Left forelimb (tissue), 1 donor: Measurements from ENCODE around the gene MAS1L.
"Not testable (repeated sequence)": the region's sequence is repeated elsewhere in the genome, so short reads cannot be mapped to it uniquely, and the experiment has no call there.

Experiments
- DNase-seq: peaks from one replicate; pipeline ENCODE4 v3.0.0-alpha.2; 2018; ENCODE audit warnings: low spot score

MAS1L gene

DNA sequence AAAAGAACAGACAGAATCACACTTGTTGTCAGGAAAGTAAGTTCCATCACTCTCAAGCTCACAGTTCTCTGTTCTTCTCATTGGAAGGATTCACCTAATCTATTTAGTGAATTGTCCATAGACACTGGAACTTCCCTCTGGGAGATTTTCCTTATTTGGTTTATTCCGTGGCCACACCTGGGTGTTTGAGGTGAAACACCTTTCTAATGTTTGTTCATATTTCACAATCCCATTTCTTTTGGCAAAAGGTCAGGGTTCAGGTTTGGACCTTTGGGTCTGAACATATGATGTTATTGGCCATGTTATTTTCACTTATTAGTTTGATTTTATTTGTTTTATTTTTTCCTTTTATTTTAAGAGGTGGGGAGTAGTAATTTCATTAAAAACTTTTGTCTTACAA lies 4.0 kb downstream of the MAS1L start:
- DNase-seq, result no peak

DNA sequence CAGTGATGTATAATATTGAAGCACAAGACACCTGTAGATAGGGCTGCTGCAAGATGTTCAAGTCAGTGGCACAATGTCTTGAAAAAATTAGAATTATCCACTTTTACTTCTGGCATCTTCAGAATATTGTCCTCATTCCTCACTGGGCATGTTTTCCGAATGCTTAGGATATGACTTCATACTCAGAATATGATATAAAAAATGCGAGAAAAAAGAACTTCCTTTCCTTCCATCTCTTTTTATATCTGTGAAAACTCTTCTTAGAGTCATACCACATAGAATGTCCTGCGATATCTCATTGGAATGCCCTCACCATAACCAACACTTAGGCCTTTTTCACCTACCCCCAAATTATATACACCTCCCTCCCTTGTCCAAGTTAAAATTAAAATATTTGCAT lies 4.6 kb downstream of the MAS1L start:
- no peak for DNase-seq

DNA sequence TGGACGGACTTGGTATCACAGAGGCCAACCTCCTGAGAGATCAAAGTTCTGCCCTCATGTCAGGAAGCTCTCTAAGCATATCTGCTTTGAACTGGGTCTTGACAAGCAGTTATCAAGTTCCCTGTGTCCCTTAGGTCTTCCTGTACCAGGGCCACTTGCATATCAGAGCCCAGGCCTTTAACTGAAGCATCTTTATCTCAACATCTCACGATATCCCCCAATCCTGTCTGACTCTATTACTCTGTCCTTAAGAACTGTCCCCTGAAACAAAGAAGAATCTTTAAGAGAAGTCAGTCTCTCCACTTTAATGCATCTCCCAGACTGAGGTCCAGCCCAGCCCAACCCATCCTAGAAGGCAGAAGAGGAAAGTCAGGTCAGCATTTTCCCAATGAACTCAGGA lies 8.2 kb downstream of the MAS1L start:
- DNase-seq, result no peak

DNA sequence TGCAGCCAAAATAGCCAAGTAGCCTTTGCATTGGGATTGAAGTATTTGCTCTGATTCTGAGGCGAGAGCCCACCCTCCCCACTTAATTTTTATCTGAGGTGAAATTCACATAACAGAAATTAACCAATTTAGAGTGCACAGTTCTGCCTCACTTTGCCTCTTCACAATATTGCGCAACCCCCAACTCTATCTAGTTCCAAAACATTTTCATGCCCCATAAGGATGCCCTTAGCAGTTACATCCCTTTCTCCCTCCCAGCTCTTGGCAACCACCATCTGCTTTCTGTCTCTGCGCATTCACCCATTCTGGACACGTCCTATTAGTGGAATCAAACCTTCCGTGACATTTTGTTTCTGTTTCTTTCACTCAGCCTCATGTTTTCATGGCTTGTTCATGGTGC lies 9.0 kb downstream of the MAS1L start:
- DNase-seq, result no peak

DNA sequence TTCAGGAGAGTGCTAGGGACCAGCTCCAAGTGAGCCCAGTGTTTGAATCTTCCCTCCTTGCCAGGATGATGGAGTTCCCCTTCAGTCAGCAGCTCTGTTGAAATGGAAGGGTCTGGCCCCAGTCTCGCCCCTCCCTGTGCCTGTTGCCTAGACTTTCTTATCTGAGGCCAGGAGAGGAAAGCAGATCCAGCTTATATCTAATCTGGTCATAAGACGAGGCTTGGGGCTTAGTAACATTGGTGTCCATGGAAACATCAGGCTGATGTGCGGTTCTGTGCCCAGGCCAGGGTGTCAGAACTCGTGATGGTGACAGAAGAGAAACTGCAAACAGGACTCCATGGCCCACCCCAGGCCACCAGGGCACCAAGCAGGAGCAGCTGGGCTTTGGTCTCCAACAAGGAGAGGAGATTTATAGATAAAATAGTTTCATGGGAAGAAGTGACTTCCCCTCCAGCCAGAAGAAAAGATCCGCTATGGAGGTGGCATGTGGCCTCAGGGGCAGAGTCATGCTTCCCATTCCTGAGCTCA lies 9.8 kb downstream of the MAS1L start:
- no peak for DNase-seq

DNA sequence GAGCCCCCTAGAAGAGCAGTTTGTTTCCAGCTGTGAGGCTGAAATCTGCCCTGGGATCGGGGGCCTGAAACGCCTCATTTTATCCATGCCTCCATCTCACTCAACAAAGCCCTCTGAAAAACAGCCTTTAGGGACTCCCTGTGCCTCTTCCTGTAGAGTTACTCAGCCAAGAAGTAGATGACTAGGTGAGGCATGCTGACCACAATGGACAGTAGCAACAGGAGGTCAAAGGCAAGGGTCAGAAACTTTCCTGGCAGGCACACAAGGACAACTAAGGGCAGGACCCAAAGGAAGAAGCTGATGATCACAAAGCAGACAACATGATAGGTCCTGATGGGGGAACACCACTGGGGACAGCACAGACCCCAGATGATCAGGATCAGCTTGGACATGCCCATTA lies 12.8 kb downstream of the MAS1L start:
- no peak for DNase-seq

DNA sequence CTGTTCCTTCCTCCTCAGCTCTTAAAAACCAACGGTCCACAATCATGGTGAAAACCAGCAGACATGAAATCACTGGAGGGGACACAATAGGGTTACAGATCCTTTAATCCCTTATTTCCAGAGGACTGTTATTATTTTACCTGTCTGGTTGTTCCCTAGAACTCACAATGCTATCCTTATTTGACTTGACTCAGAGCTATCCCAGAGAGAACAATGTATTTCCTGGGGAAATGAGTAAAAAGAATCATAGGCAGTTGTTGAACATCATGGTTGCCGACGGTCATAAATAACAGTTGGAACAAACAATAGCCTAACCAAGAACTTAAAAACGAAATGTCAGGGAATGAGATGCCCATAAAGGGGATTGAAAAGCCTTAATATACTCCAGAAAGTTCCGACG lies 21.5 kb downstream of the MAS1L start:
- DNase-seq, result no peak

DNA sequence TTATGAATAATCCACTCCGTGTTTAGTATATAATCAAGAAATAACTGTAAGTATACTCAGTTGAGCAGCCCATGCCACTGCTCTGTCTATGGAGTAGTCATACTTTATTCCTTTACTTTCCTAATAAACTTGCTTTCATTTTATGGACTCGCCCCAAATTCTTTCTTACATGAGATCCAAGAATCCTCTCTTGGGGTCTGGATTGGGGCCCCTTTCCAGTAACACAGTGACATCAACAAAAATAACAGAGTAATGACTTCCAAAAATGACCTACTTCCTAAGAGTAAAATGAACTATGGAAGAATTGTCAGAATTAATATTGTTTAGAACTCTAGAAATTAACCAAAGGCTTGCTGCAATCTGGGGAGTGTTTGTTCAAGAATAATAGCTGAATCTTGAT lies 22.0 kb downstream of the MAS1L start:
- DNase-seq, result no peak

DNA sequence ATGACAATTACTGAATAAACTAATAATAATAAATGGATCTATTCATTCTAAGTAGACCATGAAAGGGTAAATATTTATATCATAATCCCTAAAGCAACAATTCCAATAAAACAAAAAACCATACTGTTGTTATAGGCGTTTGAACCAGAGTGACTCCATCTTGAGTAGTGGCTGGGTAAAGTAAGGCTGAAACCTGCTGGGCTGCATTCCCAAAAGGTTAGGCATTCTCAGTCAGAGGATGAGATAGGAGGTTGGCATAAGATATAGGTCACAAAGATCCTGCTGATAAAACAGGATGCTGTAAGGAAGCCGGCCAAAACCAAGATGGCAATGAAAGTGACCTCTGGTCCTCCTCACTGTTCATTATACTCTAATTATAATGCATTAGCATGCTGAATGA lies 22.5 kb downstream of the MAS1L start:
- DNase-seq, result no peak

DNA sequence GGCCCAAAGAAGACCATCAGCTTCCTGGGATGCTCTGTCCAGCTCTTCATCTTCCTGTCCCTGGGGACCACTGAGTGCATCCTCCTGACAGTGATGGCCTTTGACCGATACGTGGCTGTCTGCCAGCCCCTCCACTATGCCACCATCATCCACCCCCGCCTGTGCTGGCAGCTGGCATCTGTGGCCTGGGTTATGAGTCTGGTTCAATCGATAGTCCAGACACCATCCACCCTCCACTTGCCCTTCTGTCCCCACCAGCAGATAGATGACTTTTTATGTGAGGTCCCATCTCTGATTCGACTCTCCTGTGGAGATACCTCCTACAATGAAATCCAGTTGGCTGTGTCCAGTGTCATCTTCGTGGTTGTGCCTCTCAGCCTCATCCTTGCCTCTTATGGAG lies 25.7 kb downstream of the MAS1L start:
- DNase-seq, result no peak

DNA sequence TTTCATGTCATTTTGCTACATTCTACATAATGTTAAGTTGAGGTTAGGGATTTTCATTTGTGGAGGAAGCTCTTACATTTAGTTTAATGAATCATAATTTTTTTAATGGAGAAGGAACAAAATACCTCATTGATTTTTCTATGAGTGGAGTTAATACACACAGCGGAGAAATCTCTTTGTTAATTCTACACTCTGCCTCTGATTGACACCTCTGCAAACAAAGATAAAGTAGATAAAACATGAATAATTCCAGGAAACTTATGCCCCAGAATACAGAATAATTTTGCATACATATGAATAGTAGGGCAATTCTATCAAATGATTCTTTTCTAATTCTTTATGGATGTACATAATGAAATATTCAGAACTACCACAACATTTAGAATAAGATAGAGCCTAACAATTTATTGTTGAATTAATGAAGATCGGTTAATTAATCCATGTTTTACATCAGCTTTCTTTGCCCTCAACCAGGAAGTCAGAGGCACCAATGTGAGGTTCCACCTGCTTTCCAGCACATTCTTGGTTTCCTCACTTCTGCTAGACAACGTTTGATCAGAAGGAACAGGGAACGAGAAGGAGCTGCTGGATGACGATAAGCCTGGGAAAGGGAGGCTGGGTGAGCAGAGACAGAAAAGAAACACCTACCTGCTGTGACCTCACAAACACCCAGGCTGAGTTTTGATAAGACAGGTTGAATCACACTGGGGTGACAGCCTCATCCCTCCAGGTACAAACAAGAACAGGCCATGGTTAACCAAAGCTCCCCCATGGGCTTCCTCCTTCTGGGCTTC lies 26.5 kb downstream of the MAS1L start:
- DNase-seq, result no peak

DNA sequence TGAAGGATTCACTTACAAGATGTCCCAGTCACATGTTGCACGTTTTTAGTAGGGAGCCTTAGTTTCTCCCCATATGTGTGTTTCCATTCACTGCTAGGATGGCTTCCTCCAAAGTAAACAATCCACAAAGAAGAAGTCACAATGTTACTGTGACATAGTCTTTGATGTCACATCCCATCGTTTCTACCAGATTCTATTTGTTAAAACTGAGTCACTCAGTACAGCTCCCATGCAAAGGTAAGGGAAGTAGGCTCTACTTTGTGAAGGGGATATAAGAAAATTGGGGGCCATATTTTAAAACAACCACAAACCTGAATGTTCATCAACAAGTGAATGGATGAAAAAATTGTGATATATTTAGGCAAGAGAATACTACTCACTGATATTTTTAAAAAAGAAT lies 30.8 kb downstream of the MAS1L start, which contains the start of the genes OR11A1 and OR2H1:
OR11A1 (minus strand) TSS at position 101 of the 400 bp plus-strand sequence. CDS start 29,430 bp downstream, outside the sequence.
OR2H1 (plus strand) TSS at position 185 of the 400 bp plus-strand sequence. CDS start 4,615 bp downstream, outside the sequence.
- no peak for DNase-seq

DNA sequence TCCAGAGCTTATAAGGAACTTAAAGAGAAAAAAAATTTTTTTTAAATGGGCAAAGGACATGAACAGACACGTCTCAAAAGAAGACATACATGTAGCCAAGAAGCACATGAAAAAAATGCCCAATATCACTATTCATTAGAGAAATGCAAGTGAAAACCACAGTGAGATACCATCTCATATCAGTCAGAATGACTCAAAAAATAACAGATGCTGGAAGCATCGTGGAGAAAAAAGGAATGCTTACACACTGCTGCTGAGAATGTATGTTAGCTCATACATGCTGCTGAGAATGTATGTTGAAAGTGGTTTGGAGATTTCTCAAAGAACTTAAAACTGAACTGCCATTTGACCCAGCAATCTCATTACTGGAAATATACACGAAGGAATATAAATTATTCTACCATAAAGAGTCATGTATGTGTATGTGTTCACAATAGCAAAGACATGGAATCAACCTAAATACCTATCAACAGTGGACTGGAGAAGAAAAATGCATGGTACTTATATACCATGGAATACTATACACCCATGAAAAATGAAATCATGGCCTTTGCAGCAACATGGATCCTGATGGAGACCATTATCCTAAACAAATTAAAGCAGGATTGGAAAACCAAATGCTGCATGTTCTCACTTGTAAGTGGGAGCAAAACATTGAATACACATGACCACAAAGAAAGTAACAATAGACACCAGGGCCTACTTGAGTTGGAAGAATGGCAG lies 36.1 kb downstream of the MAS1L start:
- DNase-seq, result no peak

DNA sequence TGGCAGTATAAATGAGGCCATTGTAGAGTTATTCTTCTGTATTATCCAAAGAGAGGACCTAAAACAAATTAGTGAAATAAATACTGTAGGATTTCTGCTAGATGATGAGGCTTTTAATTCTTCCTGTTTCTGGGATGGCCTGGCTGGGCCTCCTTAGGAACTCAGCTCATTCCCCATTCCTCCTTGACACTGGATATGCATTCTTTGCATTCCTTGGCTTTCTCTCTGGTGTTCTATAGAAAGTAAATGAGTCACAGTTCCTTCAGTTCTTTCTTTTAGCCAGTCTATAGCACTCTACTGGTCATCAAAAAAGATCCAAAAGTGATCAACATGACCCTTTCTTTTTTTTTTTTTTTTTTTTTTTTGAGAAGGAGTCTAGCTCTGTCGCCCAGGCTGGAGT lies 40.1 kb downstream of the MAS1L start:
- no peak for DNase-seq

DNA sequence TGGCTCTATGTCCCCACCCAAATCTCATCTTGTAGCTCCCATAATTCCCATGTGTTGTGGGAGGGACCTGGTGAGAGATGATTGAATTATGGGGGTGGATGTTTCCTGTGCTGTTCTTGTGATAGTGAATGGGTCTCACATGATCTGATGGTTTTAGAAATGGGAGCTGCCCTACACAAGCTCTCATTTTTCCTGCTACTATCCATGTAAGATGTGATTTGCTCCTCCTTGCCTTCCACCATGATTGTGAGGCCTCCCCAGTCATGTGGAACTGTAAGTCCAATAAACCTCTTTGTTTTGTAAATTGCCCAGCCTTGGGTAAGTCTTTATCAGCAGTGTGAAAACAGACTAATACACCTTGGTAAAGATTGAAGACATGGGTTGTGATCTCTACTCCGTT lies 43.7 kb downstream of the MAS1L start:
- not testable (repeated sequence) for DNase-seq

DNA sequence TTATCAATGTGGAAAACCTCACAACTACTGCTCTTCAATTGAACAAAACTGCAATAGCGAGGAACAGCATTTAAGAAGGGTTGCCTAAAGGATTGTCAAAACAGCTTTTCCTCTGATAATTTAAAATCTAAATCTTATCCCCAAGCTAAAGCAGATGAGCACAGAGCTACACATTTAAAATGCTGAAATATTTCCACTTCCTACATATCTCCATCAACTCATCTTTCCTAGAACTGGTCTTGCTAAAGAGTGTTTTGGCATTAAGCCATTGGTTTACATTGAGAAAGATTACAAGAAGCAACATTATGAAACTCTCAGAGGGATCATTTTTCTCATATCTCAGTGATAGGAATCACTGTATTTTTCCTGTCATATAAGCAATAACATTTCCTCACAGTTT lies 45.0 kb downstream of the MAS1L start:
- no peak for DNase-seq

DNA sequence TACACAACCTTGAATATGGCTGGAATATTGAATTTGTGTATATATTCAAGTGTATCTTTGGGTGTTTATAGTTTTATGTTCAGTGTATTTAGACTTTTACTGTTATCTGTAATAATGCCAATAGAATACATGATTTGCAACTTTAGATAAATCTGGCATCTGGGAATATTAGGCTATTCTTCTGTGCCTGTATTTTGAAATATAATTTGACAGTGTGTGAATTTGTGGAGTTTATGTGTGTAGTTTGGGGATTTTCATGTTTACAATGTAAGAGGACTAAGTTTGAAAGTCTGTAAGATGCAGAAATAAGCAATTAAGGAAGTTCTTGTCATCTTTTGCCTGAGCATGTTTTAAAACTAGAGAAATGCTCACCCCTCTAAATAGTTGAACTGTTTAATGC lies 48.8 kb downstream of the MAS1L start, which contains the start of gene OR10C1:
OR10C1 (plus strand) TSS at position 301 of the 400 bp plus-strand sequence. CDS start 710 bp downstream, outside the sequence.
- DNase-seq, result no peak

DNA sequence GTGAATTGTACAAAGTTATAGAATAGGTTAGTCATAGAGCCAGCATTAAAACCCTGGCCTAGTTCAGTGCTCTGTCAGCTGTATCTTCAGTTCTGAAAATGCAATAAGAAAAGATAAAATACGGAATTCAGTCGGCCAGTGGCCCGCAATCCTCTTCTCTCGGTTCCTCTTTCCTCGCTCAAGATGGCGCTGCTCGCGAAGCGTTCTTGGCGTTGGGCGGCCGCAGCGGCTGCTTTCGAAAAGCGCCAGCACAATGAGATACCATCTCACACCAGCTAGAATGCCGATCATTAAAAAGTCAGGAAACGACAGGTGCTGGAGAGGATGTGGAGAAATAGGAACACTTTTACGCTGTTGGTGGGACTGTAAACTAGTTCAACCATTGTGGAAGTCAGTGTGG lies 51.0 kb downstream of the MAS1L start:
- DNase-seq, result not testable (repeated sequence)
